Regular cardiac myocyte (primary cell): ENCODE results near the gene NTPCR. TPM values are rescaled to one million over a fixed set of nuclear protein-coding genes. Genes with fewer than 3 reads are reported as not detected.

Experiments used
- total RNA-seq: library from RNA; depleted of rRNA; stranded (reverse); fragments of >200 nt; gene quantifications from 2 replicates; pipeline ENCODE4 v1.2.3, GENCODE V29; 2014

The NTPCR gene, protein sequence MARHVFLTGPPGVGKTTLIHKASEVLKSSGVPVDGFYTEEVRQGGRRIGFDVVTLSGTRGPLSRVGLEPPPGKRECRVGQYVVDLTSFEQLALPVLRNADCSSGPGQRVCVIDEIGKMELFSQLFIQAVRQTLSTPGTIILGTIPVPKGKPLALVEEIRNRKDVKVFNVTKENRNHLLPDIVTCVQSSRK
- total RNA-seq: 15.1 and 19.2 TPM in 2 replicates

DNA sequence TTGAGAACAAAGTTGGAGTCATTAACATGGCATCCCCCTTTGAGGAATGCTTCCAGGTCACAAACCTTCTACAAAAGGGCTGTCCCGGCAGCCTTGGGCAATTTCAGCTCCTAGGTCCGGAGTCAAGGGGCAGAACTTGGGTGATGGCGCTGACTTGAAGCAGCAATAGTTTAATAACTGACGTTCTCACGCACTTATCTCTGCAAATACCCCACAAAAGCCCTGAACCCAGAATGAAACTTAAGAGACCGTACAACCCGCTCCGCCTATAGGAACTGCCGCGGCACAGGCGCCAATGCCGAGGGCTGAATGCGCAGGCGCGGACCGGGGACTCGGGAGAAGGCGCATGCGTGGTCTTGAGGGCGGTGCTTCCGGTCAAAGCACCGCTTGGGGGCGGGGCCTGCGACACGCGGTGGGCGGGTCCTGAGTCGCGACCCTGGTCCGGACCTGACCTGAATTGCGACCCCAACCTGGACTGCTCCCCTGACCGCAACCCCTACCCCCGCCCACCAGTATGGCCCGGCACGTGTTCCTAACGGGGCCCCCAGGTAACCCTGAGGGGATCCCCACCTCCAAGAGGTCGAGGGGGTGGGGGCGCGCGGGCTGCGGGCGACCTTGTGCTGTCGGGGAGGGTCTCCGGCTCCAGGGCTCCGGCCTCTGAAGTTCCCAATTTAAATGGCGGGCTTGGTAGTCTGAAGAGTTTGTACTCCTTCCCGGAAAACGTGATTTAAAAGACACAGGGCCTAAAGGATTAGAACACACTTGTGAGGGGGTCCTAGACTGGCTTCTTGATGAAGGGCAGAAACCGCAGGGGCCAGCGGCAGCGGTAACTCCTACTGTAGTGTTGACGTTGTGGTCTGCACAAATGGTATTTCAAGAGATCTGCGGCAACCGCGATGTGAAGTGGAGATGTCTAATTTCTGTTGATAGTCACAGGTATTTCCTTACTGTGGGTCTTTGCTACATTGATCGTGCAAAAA, at the start of gene NTPCR:
NTPCR (plus strand) TSS at position 415 of the 980 bp plus-strand sequence; CDS start at position 515, 100 bp downstream.

Other genes starting within 250 kb of the NTPCR start
- 0.96 and 1.1 TPM in 2 replicates for gene MAP10, start 145.2 kb upstream of the NTPCR start, total RNA-seq